GM23248 (cell line): ENCODE results near the gene ACTC1. TPM values are rescaled to one million over a fixed set of nuclear protein-coding genes. Genes with fewer than 3 reads are reported as not detected.

Experiments
- DNase-seq: peaks from one replicate; pipeline ENCODE4 v3.0.0-alpha.2; 2015
- H2AFZ ChIP-seq: fragments of 200-600 bp; sonication (generic); 2 replicates; pipeline ENCODE4 v1.6.1; 2016; ENCODE audit warnings: antibody characterized with exemption
- H3F3A ChIP-seq: fragments of 200-600 bp; sonication (generic); 2 replicates; pipeline ENCODE4 v1.6.1; 2016; ENCODE audit warnings: mild to moderate bottlenecking, antibody characterized with exemption, mixed run types; ENCODE audit not compliant: insufficient read depth
- H3K27ac ChIP-seq: fragments of 200-600 bp; sonication (generic); 2 replicates; pipeline ENCODE4 v1.5.1; 2016; ENCODE audit warnings: mild to moderate bottlenecking
- H3K27me3 ChIP-seq: fragments of 200-600 bp; sonication (generic); replicated peaks from 2 replicates; pipeline ENCODE4 v1.6.1; 2016; ENCODE audit warnings: mild to moderate bottlenecking; ENCODE audit not compliant: insufficient read depth
- H3K36me3 ChIP-seq: fragments of 200-600 bp; sonication (generic); 2 replicates; pipeline ENCODE4 v1.6.1; 2016; ENCODE audit warnings: low read depth, mild to moderate bottlenecking
- H3K4me1 ChIP-seq: fragments of 200-600 bp; sonication (generic); 2 replicates; pipeline ENCODE4 v1.6.1; 2016; ENCODE audit warnings: mild to moderate bottlenecking; ENCODE audit not compliant: insufficient read depth
- H3K4me2 ChIP-seq: fragments of 200-600 bp; sonication (generic); one replicate; pipeline ENCODE4 v1.6.1; 2016; ENCODE audit warnings: mild to moderate bottlenecking; ENCODE audit not compliant: unreplicated experiment
- H3K4me3 ChIP-seq: fragments of 200-600 bp; sonication (generic); 2 replicates; pipeline ENCODE4 v1.5.1; 2016; ENCODE audit warnings: mild to moderate bottlenecking
- H3K79me2 ChIP-seq: fragments of 200-600 bp; sonication (generic); 2 replicates; pipeline ENCODE4 v1.6.1; 2016; ENCODE audit warnings: mild to moderate bottlenecking; ENCODE audit not compliant: insufficient read depth
- H3K9ac ChIP-seq: fragments of 200-600 bp; sonication (generic); 2 replicates; pipeline ENCODE4 v1.6.1; 2016; ENCODE audit warnings: mild to moderate bottlenecking
- H3K9me2 ChIP-seq: fragments of 200-600 bp; sonication (generic); 2 replicates; pipeline ENCODE4 v1.6.1; 2016; ENCODE audit warnings: mixed run types, mild to moderate bottlenecking, moderate library complexity; ENCODE audit not compliant: insufficient read depth
- H3K9me3 ChIP-seq: fragments of 200-600 bp; sonication (generic); one replicate; pipeline ENCODE4 v1.6.1; 2017; ENCODE audit warnings: low read depth
- H4K20me1 ChIP-seq: fragments of 200-600 bp; sonication (generic); 2 replicates; pipeline ENCODE4 v1.6.0; 2016; ENCODE audit not compliant: insufficient read depth
- EZH2 ChIP-seq: fragments of 200-600 bp; sonication (generic); IDR thresholded peaks from 2 replicates; pipeline ENCODE4 v1.6.1; 2018; ENCODE audit warnings: antibody characterized with exemption, mild to moderate bottlenecking; ENCODE audit not compliant: insufficient read depth, poor library complexity, severe bottlenecking
- EZH2phosphoT487 ChIP-seq: fragments of 200-600 bp; sonication (generic); IDR thresholded peaks from 2 replicates; pipeline ENCODE4 v1.6.1; 2018; ENCODE audit warnings: antibody characterized with exemption, moderate library complexity, mild to moderate bottlenecking, low read depth; ENCODE audit not compliant: insufficient read depth
- WGBS, 2 experiments: methylation state at CpG; one replicate each; pipeline ENCODE4 v1.1.6; 2015 to 2017; ENCODE audit warnings: low lambda C conversion rate in 2 of 2, low coverage in 1 of 2; ENCODE audit errors: missing lambda C conversion rate in 2 of 2; 5-methylcytosine and 5-hydroxymethylcytosine counted together
- in situ Hi-C: fragments of 300-500 bp; cut with MboI; formaldehyde crosslinking; loops from 2 replicates; pipeline ENCODE4 v1.15.0; 2020
- polyA plus RNA-seq: library from polyadenylated mRNA; unstranded; fragments of >200 nt; fragmentation: Nextera tagmentation; extraction: Ambion mirVana; gene quantifications from 2 replicates; pipeline ENCODE4 v1.2.1, GENCODE V29; 2016
- total RNA-seq: library from RNA; depleted of rRNA; stranded (reverse); fragments of >200 nt; shearing (Covaris generic); gene quantifications from 2 replicates; pipeline ENCODE4 v1.2.3, GENCODE V29; 2014

Gene ACTC1
- total and polyA plus RNA-seq, 2 experiments from 2014 or later: 7.6 to 29.9 TPM

DNA sequence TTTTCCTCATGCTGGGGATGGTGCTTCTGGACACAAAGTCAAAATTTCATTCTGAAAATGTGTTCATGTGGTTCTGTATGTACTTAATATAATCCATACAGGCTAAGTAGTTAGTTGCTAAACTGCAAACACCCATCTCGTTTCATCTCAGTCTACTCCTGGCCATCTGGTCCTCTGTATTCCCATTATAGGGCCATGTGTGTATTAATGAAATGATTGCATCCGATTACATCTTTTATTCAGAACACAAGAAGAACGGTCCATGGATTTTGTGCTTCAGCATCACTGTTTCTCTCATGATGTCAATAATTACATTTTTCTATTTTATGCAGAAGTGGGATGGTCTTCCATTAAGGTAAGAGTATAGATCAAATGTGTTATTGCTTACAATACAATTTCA, 34.4 kb downstream of the ACTC1 start:
- H3K36me3 ChIP-seq: no peaks in the 10 kb centered on the region
- H2AFZ ChIP-seq: no peak overlapping the region
- in situ Hi-C loops: no loop called here
- no peaks in the 10 kb centered on the region for H3K9me3 ChIP-seq
- H3K79me2 ChIP-seq: no peaks in the 10 kb centered on the region
- no peaks in the 10 kb centered on the region for H4K20me1 ChIP-seq
- H3K4me3 ChIP-seq: no peak overlapping the region
- no peaks in the 10 kb centered on the region for H3F3A ChIP-seq
- peaks cover 32% of the 10 kb centered on the region for H3K27me3 ChIP-seq
- H3K9me2 ChIP-seq: no peaks in the 10 kb centered on the region
- WGBS, 2 experiments: 12 to 15% methylated on average over 3 of the region's 3 CpGs
- DNase-seq: no peak
- no peaks in the 10 kb centered on the region for H3K4me1 ChIP-seq
- no peak for TF ChIP-seq EZH2
- no peak for TF ChIP-seq EZH2phosphoT487
- H3K9ac ChIP-seq: no peak overlapping the region
- H3K4me2 ChIP-seq: no peak overlapping the region
- no peak overlapping the region for H3K27ac ChIP-seq

DNA sequence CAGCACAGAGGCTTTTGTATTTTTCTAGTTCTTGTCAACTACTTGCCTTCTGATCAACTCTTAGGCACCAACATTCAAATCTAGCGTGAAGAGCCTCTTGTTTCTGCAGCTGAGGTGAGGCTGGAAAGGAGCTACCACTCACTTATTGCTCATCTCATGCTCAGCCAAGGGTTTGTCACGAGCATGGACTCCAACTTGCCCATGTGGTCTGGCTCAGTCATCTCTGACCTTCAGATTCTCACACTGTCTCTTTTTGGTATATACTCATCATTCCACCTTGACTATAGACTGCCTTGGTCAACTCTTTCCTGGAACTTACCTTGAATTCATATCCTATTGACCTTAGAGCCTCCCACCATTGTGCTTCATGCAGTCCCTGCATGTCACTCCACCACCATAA, 35.4 kb downstream of the ACTC1 start:
- in situ Hi-C loops: no loop called here
- Histone ChIP-seq H3K79me2 (no peaks in the 10 kb centered on the region), H4K20me1 (no peaks in the 10 kb centered on the region), H3K4me2 (no peak overlapping the region), H3K27me3 (peaks cover 41% of the 10 kb centered on the region), H3K9ac (no peak overlapping the region), H3K36me3 (no peaks in the 10 kb centered on the region), H2AFZ (no peak overlapping the region), H3K9me2 (no peaks in the 10 kb centered on the region), H3K4me1 (no peaks in the 10 kb centered on the region), H3F3A (no peaks in the 10 kb centered on the region), H3K27ac (no peak overlapping the region), H3K4me3 (no peak overlapping the region), H3K9me3 (no peaks in the 10 kb centered on the region)
- 25 to 32% methylated on average over 2 of the region's 2 CpGs for WGBS, 2 experiments
- TF ChIP-seq EZH2 (no peak), EZH2phosphoT487 (no peak)
- peak; percentile 9 for DNase-seq

DNA sequence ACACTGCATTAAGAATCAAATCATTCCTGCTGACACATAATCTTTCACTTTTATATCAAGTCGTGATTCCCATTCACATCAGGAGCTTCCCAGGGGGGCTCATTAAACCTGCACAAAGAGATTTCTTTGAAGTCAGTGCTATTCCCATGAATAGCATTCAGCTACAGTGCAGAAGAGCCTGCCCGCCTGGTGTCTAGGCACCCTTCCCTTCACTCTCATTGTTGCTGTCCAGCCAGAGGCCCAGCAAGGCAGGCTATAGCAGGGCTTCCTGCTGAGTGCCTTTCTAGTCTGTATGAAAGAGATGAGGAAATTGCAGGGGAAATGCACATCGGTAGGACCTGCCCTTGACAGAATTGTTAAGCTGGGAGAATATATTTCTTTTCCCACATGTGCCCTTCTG, 36.0 kb downstream of the ACTC1 start:
- H3K4me3 ChIP-seq: no peak overlapping the region
- in situ Hi-C loops: no loop called here
- H3F3A ChIP-seq: no peaks in the 10 kb centered on the region
- H3K36me3 ChIP-seq: no peaks in the 10 kb centered on the region
- no peaks in the 10 kb centered on the region for H4K20me1 ChIP-seq
- no peak overlapping the region for H3K9ac ChIP-seq
- TF ChIP-seq EZH2phosphoT487 (no peak), EZH2 (no peak)
- 35 to 45% methylated on average over 3 of the region's 3 CpGs for WGBS, 2 experiments
- no peak overlapping the region for H3K4me2 ChIP-seq
- no peaks in the 10 kb centered on the region for H3K9me2 ChIP-seq
- no peak overlapping the region for H3K27ac ChIP-seq
- no peaks in the 10 kb centered on the region for H3K4me1 ChIP-seq
- H3K9me3 ChIP-seq: no peaks in the 10 kb centered on the region
- H3K79me2 ChIP-seq: no peaks in the 10 kb centered on the region
- H2AFZ ChIP-seq: no peak overlapping the region
- DNase-seq: no peak
- H3K27me3 ChIP-seq: peaks cover 47% of the 10 kb centered on the region

DNA sequence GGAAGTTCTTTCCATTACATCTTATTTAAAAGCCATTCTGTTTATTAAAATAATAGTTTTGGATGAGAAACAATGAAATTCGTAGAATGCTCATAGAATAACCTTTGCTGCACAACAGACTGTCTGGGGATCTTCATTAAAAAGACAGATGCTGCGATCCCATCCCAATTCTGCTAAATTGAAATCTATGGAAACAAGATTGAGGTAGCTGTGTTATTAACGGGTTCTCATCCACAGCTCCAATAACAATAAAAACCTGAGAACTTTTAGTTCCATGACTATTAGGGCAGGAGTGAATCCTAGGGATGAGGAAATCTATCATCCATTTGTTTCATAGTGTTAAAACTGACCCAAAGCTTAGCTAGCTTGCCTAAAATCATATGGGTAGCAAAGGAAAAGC, 38.1 kb downstream of the ACTC1 start:
- no peak for TF ChIP-seq EZH2phosphoT487
- no peak for TF ChIP-seq EZH2
- WGBS, 2 experiments: 49 to 55% methylated on average over 3 of the region's 3 CpGs
- Histone ChIP-seq H3K36me3 (no peaks in the 10 kb centered on the region), H3F3A (no peaks in the 10 kb centered on the region), H2AFZ (no peak overlapping the region), H3K9me2 (no peaks in the 10 kb centered on the region), H3K79me2 (no peaks in the 10 kb centered on the region), H3K4me2 (no peak overlapping the region), H3K4me3 (no peak overlapping the region), H3K9me3 (no peaks in the 10 kb centered on the region), H3K9ac (no peak overlapping the region), H4K20me1 (no peaks in the 10 kb centered on the region), H3K4me1 (no peaks in the 10 kb centered on the region), H3K27ac (no peak overlapping the region), H3K27me3 (peaks cover 57% of the 10 kb centered on the region)
- in situ Hi-C loops: no loop called here
- DNase-seq: no peak

DNA sequence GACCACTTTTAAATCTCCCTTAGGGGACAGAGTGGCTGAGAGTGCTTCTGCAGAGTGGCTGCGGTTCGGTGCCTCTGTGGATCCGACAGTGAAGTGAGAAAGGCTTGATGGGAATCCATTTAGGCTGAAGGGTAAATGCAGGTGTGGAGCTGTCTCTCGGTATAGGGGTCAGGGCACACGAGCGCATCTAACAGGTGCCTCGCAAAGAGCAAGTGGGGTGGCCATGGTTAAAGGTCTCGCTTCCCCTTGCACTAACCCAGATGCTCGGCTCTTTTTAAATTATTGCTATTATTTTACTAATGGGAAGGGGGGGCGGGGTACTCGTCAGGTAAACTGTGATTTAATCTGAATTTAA, 40.0 kb downstream of the ACTC1 start:
- Histone ChIP-seq H3K9ac (no peak overlapping the region), H3K27me3 (peaks cover 57% of the 10 kb centered on the region), H3K4me1 (no peaks in the 10 kb centered on the region), H3K9me2 (no peaks in the 10 kb centered on the region), H3K4me2 (no peak overlapping the region), H2AFZ (no peak overlapping the region), H3F3A (no peaks in the 10 kb centered on the region), H3K79me2 (no peaks in the 10 kb centered on the region), H3K9me3 (no peaks in the 10 kb centered on the region), H3K27ac (no peak overlapping the region), H3K4me3 (no peak overlapping the region), H4K20me1 (no peaks in the 10 kb centered on the region), H3K36me3 (no peaks in the 10 kb centered on the region)
- DNase-seq: no peak
- TF ChIP-seq EZH2: peak; percentile 44
- TF ChIP-seq EZH2phosphoT487: no peak
- 6% methylated on average over 11 of the region's 11 CpGs for WGBS, 2 experiments
- in situ Hi-C loops: no loop called here
